ENCODE results near the gene NEUROG3.

GRCh38 chr10:69619626-69620025 is 46.4 kb upstream of the NEUROG3 start:
- no peak for TF ChIP-seq CTCF (IDR thresholded peaks at IDR 0.05)
- TF ChIP-seq POLR2A (IDR thresholded peaks at IDR 0.05) = no peak

All from vagina (tissue), 2 donors.